GM13977 (cell line): Measurements from ENCODE around the gene HOXA6.

Source experiments
- DNase-seq: peaks from one replicate; pipeline ENCODE4 v3.0.0; 2012; ENCODE audit warnings: low spot score
- in situ Hi-C: fragments of 300-500 bp; cut with MboI; formaldehyde crosslinking; loops from one replicate; pipeline ENCODE4 v1.12.0; 2022; ENCODE audit warnings: low sequenced_read_pairs, low pct_unique_long_range_greater_than_20kb, mixed read lengths, inconsistent platforms; ENCODE audit not compliant: unreplicated experiment
- TF ChIP-seq, protein P1 (sequence below): IDR thresholded peaks from 2 replicates; pipeline ENCODE4 v1.5.1; 2012; ENCODE audit warnings: mild to moderate bottlenecking, control low read depth; ENCODE audit not compliant: insufficient read depth; ENCODE audit errors: extremely low read depth, missing control alignments

The HOXA6 gene

DNA sequence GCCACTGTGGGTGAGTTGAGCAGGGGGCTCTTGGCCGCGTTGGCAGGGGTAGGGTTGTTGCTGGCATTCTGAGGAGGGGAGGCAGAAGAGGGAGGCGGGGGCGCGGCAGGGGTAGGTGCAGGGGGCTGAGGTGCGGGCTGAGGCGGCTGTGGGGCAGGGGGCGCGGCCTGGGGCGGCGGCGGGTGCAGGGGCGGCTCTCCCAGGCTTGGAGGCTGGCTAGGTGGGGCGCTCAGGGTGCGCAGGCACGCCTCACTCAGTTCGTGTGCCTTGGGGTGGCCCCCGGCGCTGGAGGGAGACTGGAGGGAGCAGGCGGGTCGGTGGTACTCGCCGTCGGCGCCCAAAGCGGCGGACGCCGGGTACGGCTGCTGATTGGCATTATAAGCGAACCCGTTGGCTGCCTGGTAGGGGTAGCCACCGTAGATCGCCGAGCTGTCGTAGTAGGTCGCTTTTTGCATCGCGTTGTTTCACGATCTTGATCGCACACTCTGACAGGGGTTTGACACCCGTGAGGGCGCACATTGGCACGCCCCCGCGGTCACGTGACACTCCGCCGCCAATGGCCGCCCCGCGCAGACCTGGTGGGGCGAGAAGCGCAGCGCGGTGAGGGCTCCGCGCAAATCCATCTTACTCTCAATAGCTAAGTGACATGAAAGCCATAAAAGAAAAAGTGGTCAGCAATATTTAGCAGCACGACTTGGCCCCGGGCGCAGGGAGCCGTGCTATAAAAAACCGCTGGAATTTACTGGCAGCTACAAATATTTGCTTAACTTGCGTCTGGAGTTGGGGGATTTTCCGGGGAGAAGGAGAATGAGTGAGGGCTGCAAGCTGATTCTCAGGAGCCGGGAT, 37.2 kb downstream of the HOXA6 start:
- TF ChIP-seq, protein P1, sequence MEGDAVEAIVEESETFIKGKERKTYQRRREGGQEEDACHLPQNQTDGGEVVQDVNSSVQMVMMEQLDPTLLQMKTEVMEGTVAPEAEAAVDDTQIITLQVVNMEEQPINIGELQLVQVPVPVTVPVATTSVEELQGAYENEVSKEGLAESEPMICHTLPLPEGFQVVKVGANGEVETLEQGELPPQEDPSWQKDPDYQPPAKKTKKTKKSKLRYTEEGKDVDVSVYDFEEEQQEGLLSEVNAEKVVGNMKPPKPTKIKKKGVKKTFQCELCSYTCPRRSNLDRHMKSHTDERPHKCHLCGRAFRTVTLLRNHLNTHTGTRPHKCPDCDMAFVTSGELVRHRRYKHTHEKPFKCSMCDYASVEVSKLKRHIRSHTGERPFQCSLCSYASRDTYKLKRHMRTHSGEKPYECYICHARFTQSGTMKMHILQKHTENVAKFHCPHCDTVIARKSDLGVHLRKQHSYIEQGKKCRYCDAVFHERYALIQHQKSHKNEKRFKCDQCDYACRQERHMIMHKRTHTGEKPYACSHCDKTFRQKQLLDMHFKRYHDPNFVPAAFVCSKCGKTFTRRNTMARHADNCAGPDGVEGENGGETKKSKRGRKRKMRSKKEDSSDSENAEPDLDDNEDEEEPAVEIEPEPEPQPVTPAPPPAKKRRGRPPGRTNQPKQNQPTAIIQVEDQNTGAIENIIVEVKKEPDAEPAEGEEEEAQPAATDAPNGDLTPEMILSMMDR, result no peak
- in situ Hi-C loops, result no loop called here
- no peak for DNase-seq

DNA sequence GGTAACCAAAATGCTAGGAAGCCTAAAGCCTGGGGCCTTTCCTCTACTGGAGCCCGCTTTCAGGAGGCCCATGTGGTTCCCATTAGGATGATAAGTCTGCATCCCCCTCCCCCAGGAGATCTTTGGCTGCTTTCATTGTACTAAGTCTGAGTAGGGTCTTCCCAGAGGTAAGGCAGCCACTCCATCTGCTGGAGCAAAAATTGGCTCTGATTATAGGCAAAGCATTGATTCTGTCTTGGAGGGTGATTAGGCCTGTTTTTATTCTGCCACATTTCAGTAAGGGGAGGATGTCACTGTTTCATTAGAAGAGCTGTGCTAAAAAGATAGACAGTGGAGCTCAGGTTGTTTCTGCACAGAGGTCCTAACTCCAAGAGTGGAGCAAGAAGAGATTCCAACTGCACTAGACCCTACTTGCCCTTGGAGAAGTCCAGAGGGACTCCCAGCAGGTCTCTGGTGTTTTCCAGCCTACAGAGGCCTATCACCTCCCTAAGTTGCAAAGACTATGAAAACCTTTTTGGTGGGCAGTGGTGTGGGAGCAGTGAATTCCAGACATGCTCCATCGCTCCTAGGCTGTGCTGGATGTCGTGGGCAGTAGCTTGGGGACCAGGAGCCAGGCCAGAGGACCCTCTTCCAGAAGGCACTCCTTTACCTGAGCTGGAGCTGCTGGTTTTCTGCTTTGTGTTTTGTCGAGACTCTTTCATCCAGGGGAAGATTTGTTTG, 37.9 kb downstream of the HOXA6 start:
- in situ Hi-C loops, result no loop called here
- DNase-seq, result no peak
- TF ChIP-seq, protein P1, result no peak

DNA sequence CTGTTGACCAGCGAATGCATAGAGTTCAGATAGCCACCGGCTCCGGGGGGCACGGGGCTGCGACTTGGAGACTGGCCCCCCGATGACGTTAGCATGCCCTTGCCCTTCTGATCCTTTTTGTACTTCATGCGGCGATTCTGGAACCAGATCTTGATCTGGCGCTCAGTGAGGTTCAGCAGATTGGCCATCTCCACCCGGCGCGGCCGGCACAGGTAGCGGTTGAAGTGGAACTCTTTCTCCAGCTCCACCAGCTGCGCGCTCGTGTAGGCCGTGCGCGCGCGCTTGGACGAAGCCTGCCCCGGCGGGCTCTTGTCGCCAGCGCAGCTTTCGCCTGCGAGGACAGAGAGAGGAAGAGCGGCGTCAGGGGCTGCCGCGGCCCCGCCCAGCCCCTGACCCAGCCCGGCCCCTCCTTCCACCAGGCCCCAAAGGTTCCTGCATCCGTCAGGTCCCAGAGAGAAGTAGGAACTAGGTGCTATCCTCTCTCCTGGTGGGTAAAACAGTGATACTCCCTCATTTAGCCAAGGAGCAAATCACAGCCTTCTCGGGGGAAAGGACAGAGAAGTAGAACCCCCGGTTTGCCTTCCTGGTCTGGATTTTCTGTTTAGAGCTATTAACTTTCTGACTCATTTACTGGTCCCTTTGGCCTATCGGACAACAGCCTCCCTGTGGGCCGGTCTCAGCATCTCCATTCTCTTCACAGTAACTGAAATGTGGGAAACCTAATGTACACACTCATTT, 39.0 kb downstream of the HOXA6 start:
- in situ Hi-C loops, result no loop called here
- TF ChIP-seq, protein P1, result no peak
- no peak for DNase-seq

DNA sequence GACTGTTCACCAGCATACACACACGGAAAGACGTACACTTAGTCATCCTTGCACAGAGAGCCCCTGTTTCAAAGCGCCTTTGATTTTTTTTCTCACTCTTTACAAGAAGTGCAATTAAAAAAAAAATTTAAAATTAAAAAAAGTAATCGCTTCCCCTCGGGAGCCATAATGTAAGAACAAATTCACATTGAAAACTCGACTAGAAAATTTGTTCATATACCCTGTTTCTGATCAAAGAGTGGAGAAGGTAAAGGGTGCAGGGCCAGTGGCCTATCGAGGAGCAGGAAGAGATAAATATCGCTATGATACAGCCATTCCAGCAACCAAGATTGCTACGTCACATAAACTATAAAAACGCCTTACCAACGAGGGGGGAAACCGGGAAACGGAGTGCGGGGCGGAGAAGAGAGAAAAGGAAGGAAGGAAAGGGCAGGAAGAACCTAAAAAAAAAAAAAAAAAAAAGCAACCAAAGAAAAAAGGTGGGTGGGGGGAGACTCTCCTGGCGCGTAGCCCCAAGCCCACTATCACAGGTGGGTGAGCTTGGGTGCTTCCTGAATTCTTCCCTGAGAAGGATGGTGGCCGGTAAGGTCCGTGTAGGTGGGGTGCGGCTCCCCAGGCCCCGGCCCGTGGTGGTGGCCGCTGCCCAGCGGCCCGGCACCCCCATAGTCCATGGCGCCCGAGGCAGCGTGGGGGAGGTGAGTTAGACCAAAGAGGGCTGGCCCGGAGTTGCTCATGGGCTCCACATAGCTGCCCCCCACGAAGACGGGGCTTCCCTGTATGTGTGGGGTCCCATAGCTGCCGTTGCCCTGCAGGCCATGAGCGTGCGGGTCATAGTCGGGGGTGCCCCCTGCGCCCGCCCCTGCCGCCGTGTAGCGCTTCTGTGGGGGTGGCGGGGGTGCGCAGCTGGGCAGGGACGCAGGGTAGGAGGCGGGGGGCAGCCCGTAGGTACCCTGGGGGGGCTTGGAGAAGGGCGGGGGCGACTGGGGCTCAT, 39.9 kb downstream of the HOXA6 start:
- in situ Hi-C loops, result no loop called here
- TF ChIP-seq, protein P1, result no peak
- no peak for DNase-seq

DNA sequence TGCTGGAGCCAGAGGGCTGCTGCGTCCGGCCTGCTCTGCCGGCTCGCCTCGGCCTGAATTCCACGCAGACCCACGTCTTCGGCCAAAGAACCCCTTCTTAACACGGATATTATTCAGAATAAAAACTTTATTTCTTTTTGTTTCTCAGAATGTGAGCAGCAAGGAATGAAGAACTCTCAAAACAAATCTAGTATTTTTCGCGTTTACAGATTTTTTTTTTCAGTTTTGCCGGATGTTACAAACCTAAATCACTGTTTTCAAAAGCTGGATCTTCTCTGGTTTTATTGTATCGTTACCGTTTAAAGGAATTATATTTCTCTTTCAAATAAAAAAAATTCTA, 40.7 kb downstream of the HOXA6 start:
- TF ChIP-seq, protein P1, result no peak
- in situ Hi-C loops, result no loop called here
- no peak for DNase-seq
